ENCODE measurements around the gene TMTC1. TPM values are rescaled to one million over a fixed set of nuclear protein-coding genes. Genes with fewer than 3 reads are reported as not detected.

Gene TMTC1
- total and polyA plus RNA-seq, 2 donors (not counting 1 experiment from before 2014, with no cell fraction given): not detected

GRCh38 chr12:29830391-29830790 is 46.6 kb upstream of the TMTC1 start:
- POLR2A ChIA-PET: no interaction called here
- Histone ChIP-seq H3K27ac (ENCODE audit: low read length in 2 of 2) (no peak overlapping the region), H3K9ac (ENCODE audit: low read length) (no peak overlapping the region), H3K36me3 (replicated peaks in 1 of 2; ENCODE audit: control extremely low read depth in 1 of 2, control insufficient read depth in 1 of 2, extremely low read depth in 1 of 2, insufficient read depth in 2 of 2, low read length in 1 of 2) (no peaks in the 10 kb centered on the region), H4K20me1 (ENCODE audit: control insufficient read depth, insufficient read depth, low read length, poor library complexity, severe bottlenecking) (no peaks in the 10 kb centered on the region), H3K9me3 (ENCODE audit: control extremely low read depth in 1 of 3, control insufficient read depth in 2 of 3, insufficient read depth in 1 of 3, low read length in 2 of 3) (peaks cover 0 to 9% (median 0%) of the 10 kb centered on the region in 3 donors), H3K4me1 (ENCODE audit: control insufficient read depth in 2 of 2, insufficient read depth in 2 of 2, low read length in 2 of 2) (no peaks in the 10 kb centered on the region), H3K27me3 (replicated peaks in 1 of 4; ENCODE audit: control extremely low read depth in 1 of 4, control insufficient read depth in 3 of 4, insufficient read depth in 4 of 4, low read length in 3 of 4) (no peaks in the 10 kb centered on the region), H3K79me2 (ENCODE audit: control insufficient read depth, insufficient read depth, low read length) (no peaks in the 10 kb centered on the region), H3K4me3 (ENCODE audit: control extremely low read depth in 1 of 5, extremely low read depth in 1 of 5, insufficient read depth in 1 of 5, low read depth in 2 of 5, low read length in 4 of 5) (no peak overlapping the region), H3K4me2 (replicated peaks; ENCODE audit: low read depth, low read length, poor library complexity, severe bottlenecking) (no peak overlapping the region), H2AFZ (ENCODE audit: insufficient read depth, low read depth, low read length, poor library complexity, severe bottlenecking) (no peak overlapping the region)
- H3K4me3 Mint-ChIP-seq: no peak overlapping the region
- no peaks in the 10 kb centered on the region for H3K27me3 Mint-ChIP-seq
- H3K27ac Mint-ChIP-seq: no peak overlapping the region
- H3K9me3 Mint-ChIP-seq (ENCODE audit: insufficient read depth): peaks cover 21% of the 10 kb centered on the region
- no peak for ATAC-seq (ENCODE audit: low read depth)
- TF ChIP-seq EZH2 (IDR thresholded peaks at IDR 0.05; ENCODE audit: borderline replicate concordance, insufficient read depth, low read depth, low read length, poor library complexity, severe bottlenecking): no peak
- no peak for TF ChIP-seq CTCF (IDR thresholded peaks at IDR 0.05)
- no CpG with 5 or more reads among the region's 1 CpG for WGBS (ENCODE audit: insufficient coverage)
- no peak for DNase-seq
- no peaks in the 10 kb centered on the region for H3K4me1 Mint-ChIP-seq
- intact Hi-C loops (cut with micrococcal nuclease): no loop called here
- CTCF ChIA-PET: no interaction called here

- Histone ChIP-seq H3K36me3 (replicated peaks in 1 of 2; ENCODE audit: control extremely low read depth in 1 of 2, control insufficient read depth in 1 of 2, extremely low read depth in 1 of 2, insufficient read depth in 2 of 2, low read length in 1 of 2) (no peaks in the 10 kb centered on the region), H3K79me2 (ENCODE audit: control insufficient read depth, insufficient read depth, low read length) (no peaks in the 10 kb centered on the region), H3K4me1 (ENCODE audit: control insufficient read depth in 2 of 2, insufficient read depth in 2 of 2, low read length in 2 of 2) (no peaks in the 10 kb centered on the region), H2AFZ (ENCODE audit: insufficient read depth, low read depth, low read length, poor library complexity, severe bottlenecking) (no peak overlapping the region), H3K9me3 (ENCODE audit: control extremely low read depth in 1 of 3, control insufficient read depth in 2 of 3, insufficient read depth in 1 of 3, low read length in 2 of 3) (peaks cover 0 to 6% (median 0%) of the 10 kb centered on the region in 3 donors), H4K20me1 (ENCODE audit: control insufficient read depth, insufficient read depth, low read length, poor library complexity, severe bottlenecking) (no peaks in the 10 kb centered on the region), H3K9ac (ENCODE audit: low read length) (no peak overlapping the region), H3K4me3 (ENCODE audit: control extremely low read depth in 1 of 5, extremely low read depth in 1 of 5, insufficient read depth in 1 of 5, low read depth in 2 of 5, low read length in 4 of 5) (no peak overlapping the region), H3K4me2 (replicated peaks; ENCODE audit: low read depth, low read length, poor library complexity, severe bottlenecking) (no peak overlapping the region), H3K27me3 (replicated peaks in 1 of 4; ENCODE audit: control extremely low read depth in 1 of 4, control insufficient read depth in 3 of 4, insufficient read depth in 4 of 4, low read length in 3 of 4) (no peaks in the 10 kb centered on the region), H3K27ac (ENCODE audit: low read length in 2 of 2) (no peak overlapping the region)
- WGBS (ENCODE audit: insufficient coverage): 100% methylated on average over 1 of the region's 2 CpGs
- CTCF ChIA-PET: no interaction called here
- Mint-ChIP-seq H3K27ac (no peak overlapping the region), H3K27me3 (no peaks in the 10 kb centered on the region), H3K4me1 (no peaks in the 10 kb centered on the region), H3K9me3 (ENCODE audit: insufficient read depth) (no peaks in the 10 kb centered on the region), H3K4me3 (no peak overlapping the region)
- no peak for DNase-seq
- TF ChIP-seq CTCF (IDR thresholded peaks at IDR 0.05) (no peak), EZH2 (IDR thresholded peaks at IDR 0.05; ENCODE audit: borderline replicate concordance, insufficient read depth, low read depth, low read length, poor library complexity, severe bottlenecking) (no peak)
- intact Hi-C loops (cut with micrococcal nuclease): no loop called here
- no peak for ATAC-seq (ENCODE audit: low read depth)
- POLR2A ChIA-PET: no interaction called here
These were observed 35.3 kb upstream of the TMTC1 start for GRCh38 chr12:29818916-29819623.

Measured in B cell (primary cell).